NOMO-1 (cell line): ENCODE measurements around the gene ASPG.

Experiments
- DNase-seq, 2 experiments: peaks; one replicate each; lab custom pipeline; 2025; ENCODE audit not compliant: unreplicated experiment in 2 of 2; lab: John Stamatoyannopoulos, UW

Gene ASPG

DNA sequence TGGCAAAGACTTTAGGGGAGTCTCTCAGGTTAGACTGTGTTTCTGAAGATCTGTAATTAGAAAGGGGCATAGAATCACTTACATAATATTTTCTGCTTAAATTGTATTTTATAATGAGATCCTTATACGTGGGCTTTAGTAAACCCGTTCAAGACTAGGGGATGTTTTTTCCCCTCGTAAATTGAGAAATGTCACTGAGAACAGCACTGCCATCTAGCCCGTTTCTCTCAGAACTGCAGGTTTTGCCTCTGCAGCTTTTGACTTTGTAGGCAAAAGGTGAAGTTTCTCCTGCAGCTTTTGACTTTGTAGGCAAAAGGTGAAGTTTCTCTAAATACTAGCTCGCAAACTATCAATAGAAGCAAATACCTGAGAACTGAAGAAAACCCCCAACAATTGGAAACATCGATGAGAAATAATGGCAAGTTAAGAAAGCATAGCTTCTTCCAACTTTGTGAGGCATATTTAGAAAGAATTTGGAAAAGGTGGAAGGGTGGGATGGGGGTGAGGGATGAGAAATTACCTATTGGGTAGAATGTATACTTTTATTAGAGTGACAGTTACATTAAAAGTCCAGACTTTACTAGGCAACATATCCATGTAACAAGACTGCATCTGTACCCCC, 9.9 kb upstream of the ASPG start:
- peak in 1 of 2 experiments; percentile 3 for DNase-seq

DNA sequence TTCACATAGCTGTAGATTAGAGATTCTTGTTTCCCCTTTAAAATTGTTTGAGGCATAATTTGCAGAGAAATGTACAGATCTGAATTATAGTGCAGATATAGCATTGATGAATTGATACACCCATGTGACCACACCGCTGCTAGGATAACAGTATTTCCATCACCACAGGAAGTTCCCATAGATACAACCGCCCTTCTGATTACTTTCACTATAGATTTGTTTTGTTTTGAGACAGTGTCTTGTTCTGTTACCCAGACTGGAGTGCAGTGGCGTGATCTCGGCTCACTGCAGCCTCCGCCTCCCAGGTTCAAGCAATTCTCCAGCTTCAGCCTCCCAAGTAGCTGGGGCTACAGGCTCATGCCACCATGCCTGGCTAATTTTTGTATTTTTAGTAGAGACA, 8.8 kb upstream of the ASPG start:
- no peak for DNase-seq

DNA sequence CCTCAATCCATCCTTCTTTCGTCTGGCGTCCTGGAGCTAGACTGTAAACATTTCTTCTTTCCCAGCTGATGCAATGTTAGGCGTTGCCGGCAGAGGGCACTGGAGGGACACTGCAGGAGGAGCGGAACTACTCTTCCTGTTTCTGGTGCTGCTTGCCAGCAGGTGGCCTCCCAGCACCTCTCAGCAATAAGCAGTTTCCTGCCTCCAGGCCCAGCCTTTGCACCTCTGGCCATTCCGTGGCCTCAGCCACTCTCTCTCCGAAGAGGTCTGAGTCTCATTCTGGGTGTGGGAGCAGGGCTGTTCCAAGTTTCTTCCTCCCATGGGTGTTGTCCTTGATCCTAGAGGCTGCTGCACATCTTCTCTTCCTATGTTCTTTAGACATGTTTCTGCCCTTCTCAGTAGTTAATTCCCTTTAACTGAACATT, 7.5 kb upstream of the ASPG start:
- DNase-seq: peak; percentile 78 to 86

DNA sequence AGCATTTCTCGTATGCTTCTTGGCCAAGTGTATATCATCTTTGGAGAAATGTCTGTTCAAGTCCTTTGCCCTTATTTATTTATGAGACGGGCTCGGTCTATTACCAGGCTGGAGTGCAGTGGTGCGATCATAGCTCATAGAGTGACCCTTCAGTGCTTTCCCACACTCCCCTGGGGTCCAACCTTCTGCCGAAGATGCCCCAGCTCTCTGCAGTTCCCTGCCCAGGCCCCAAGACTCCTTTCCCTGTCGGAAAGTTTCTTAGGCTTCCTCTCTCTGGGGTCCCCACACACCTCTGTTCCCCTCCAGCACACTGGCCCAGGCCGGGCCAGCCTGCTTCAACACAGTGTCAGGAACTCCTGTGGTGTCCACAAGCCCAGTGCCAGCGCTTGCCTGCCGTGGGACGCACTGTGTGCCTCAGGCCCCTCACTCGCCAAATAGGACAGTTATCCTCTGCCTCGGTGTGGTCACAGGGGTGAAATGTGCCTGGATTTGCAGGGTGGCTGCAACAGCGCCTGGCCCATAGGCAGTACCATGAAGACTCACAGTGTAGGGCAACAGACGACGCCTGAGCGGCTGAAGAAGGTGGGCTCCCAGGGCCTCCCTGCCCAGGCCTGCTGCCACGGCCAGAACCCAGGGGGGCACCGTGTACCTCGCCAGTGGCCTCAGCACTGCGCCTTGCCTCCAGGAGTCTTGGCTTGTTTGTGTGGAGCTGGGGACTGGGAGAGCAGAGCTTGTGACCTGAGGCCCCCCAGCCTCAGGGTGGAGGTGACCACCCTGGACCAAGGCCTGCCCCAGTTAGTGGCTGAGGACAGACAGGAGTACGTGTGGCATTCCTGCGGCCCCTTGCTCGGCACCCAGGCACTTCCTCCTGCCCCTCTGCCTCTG, 4.9 kb upstream of the ASPG start:
- DNase-seq: no peak

DNA sequence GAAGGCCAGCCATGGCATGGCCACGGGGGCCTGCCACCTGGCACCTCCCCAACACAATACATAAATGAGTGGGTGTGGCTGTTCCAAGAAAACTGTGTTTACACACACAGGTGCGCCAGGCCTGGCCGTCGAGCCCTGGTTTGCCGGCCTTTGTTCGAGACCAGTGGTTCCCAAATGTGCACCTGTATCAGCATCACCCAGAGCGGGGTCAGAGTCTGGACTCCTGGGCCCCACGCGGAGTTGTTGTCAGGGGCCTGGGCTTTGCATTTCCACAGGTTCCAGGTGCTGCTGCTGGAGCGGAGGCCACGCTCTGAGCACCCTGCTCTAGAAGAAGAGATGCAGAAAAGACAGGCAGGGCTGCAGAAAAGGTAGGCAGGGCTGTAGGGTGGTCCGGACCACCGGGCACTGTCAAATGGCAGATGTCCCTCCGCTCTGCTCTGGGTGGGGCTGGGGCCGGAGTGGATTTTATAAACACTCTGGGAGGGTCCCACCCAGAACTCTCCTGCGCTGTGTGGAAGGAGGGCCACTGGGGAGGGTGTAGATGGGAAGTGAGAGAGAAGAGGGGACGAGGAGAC, 4.2 kb upstream of the ASPG start:
- DNase-seq: no peak

DNA sequence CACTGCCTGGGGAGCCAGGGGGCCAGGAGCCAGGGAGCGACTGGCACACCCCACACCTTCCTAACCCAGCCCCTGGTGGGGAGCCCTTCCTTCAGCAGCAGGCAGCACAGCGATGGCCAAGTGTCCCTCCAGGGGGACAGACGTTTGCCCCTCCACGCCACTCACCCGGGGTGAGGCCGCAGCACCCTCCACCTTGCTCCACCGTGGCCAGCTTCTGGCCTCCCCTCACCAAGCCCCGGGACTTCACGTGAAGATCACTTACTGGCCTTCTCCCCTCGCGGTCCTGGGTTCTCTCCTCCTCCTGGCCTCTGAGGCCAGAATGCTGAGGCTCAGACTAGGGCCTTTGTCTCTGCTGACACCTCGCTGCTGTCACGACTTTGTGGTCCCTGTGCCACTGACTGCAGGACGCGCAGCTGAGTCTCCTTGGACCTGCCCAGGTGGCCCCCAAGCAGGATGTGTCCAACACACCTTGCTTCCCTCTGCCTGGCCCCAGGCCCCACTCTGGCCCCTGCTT, 3.5 kb upstream of the ASPG start:
- no peak for DNase-seq

DNA sequence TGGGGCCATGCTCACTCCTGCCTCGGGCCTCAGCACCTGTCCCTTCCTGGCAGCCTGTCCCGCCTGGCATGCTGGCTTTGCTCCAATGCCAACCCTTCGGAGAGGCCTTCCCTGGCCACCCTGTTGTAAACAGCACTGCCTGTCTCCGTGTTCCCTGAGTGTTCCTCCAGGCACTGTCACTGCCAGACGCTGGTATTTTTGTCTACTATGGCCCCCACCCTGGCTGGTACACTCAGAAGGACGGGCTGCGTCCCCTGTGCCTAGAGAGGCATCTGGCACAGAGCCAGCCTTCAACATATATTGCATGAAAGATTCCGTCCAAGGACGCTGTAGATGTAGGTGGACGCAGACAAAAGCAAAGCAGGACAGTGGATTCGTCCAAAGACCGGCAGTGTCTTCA, 2.7 kb upstream of the ASPG start:
- DNase-seq: no peak

DNA sequence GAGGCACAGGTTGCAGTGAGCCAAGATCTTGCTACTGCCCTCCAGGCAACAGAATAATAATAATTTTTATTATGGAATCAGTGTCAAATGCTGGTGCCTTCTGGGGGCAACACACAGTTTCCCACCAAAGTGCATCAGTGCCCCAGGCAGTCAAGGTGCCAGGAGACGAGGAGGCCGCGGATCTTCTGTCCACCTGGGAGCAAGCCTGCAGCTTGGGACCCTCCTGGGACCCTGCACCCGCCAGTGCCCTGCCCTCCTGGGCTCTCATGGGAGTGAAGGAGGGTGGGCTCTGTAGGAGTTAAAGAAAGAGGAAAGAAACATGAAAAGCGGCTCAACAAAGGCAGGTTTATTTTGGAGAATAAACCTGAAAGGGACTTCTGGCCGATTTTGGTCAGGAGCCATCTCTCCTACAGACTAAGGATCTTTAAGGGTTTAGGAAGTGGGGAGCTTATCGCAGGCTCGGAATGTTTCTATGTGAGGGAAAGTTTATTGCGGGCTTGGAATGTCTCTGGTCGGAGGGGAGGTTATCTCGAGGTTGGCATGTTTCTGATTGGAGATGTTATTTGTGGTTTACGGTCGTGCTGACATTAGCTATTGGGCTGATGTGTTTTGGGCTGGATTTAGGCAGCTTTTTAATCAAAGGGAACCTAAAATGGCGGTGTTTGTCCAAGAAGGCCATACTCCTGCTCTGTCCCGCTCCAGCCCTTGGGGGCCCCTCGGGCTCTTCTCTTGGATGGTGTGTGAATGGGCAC, 1.1 kb upstream of the ASPG start:
- no peak for DNase-seq

DNA sequence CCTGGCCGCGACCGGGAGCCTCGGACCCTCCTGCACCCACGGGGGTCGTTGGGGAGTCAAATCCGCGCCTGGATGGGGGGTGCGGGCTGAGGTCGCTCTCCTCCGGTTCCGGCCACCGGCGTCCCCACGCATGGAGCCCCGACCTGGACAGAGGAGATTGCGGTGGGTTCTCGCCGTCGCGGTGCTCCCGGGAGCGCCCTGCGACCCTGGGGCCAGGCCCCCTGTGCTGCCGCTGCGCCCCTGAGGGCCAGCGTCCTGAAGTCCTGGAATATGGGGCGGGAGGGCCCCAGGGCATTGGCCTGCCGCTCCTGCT, 345 bp downstream of the ASPG start:
- no peak for DNase-seq

DNA sequence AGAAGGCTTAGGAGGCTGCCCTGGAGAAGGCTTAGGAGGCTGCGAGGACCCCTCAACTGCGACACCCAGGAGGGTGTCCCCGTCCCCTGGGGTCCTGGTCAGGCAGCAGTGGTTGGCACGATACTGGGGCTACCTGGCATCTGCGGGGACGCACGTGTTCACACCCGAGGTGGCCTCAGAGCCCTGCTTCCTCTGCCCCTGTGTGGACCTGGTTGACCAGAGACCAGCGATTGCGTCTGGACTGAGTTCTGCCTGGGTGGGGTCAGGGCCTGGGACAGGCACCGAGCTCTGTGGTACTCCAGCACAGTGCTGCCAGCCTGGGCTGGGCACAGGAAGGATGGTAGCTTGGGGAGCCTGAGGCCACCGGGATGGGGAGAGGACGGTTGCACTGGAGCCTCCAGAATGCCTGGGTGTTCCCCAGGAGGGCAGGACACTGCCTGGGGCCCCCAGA, 735 bp downstream of the ASPG start:
- DNase-seq: no peak

DNA sequence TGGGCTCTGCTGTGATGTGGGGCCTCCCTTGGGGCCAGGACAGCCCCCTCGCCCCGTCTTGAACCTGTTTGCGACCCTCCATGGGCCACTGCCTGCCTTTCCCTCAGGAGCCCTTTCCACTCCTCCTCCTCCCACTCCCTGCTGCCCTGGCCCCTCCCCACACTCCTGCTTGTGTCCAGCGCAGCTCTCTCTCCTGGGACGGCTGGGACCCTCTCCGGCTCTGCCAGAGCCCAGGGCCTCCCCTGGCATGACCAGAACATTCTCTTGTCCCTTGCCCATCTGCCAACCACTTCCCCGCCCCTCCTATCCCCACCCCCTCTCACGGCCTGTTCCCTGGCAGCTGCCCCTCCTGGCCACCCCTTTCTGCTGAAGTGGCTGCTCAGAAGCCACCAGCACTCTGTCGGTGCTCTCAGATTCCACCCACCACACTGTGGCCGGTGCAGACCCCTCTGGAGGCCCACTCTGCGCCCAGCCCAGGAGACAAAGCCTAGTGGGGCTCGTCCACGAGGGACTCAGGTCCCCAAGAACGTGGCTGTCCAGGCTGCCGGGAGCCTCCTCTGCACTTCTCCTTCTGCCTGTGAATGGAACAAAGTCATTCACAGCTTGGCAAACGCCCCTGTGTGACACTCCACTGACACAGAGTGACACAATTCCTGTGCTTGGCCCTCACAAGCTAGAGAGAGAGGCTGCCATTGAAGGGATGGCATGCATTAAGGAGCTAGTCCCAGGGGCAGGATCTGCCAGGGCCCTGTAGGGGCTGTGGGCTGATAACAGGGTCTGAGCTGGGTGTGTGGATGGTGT, 1.4 kb downstream of the ASPG start:
- DNase-seq: no peak

DNA sequence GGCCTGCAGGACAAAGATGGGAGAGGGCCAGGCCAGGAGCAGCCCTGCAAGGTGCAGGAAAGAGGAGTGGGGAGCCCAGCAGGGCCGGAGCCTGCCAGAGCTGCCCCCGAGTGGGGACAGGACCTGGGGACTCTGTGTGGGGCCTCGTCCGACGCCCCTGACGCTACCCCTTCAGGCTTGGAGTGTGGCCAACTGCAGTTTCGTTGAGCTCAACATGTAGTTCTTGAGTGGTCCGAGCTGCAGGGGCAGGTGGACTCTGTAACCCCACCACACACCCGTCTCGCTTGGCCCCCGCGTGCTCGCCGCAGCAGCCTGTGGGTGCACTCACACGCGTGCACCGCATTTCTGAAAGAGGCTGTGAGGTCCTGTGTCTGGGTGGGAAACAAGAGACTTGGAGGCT, 2.0 kb downstream of the ASPG start:
- no peak for DNase-seq

DNA sequence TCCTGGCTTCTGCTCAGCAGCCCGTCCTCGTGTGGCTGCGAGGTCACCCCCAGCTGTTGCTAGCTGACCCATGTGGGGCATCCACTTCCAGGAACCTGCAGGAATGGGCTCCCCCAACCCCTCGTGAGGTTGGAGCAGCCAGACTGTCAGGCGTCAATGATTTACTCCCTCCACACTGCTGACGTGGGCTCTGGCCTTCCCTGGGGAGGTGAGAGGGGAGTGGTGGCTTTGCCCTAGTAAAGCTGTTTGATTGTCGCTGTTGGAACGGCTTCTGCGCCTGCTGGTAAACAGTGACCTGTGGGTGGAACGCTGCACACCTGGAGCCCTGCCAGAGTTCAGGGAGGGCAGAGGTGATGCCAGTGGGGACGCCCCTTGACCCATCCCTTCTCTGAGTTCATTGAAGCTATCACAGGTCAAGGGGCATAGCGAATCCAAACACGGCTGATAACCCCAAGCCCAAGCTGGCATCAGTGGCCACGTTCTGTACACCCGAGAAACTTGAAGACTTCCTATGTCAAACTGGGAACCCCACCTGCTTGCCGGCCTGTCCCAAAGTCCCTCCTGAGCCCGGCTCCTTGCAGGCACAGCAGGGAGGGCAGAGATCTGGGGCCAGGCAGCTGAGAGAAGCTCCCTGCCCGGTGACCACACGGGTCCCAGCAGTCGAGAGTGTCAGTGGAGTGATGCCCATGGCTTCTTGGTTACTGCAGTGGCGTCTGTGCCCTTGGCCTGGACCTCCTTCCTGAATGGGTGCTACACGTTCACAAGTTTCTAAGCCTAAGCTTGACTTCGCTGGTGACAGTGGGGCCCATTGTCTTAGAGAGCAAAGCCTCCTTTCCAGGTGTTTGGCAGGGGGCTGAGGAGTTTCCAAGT, 2.7 kb downstream of the ASPG start:
- DNase-seq: no peak

DNA sequence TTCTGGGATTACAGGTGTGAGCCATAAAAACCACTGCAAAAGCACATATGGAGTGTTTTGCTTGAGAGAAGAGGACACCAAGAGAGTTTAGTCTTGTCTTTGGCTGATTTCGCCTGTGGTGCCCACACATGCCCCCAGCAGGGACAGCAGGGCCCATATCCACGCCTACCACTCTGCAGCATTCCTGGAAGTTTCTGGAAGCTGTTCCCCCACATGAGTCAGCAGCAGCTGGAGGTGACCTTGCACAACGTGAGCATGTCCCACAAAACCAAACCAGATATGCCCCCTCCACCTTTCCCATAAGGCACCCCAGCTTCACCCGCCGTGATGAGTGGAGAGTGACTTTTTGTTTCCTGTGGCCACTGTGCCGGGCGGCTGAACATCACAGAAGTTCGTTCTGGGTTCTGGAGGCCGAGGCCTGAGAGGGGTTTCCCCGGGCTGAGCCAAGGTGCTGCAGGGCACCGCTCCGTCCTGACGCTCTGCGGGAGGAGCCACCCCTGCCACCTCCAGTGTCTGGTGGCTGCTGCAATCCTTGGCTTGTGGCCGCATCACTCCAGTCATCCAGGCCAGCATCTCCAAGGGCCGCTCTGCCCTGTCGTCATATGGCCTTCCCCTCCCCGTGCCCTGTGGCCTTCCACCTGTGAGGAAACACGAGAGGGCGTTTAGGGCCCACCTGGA, 4.7 kb downstream of the ASPG start:
- no peak for DNase-seq

DNA sequence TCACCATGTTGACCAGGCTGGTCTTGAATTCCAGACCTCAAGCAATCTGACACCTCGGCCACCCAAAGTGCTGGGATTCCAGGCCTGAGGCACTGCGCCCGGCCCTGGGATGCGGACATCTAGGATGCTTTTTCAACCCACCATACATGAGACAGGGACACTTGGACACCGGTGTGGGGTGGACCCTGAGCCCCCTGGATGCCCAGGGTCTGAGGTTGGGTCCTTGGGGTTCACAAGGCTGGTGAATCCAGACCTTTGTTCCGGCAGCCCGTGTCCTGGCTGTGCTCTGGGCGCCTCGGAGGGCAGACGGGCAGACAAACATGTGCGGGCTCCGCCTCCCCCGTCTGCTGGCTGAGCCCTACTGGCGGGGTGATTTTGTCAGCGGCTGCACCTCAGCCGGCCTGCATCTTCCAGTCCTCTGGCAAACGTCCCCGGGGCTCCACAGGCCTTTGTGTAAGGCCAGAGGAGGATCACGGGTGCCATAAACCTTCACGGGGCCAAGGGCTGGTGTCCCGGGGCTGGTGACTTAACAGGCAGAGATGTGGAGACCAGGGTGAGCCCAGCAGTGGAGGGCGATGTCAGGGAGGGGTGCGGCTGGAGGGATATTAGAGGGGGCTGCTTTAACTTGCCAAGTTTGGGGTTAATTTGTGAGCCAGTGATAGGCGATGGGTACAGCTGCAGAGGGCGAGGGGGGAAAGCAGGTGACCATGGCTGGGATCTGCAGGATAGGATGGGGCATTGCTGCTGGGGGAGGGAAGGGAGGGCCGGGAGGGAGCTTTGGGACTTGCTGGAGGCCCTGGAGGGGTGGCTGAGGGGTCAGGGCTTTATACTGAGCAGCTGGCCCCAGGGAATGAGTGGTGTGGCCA, 5.8 kb downstream of the ASPG start:
- DNase-seq: no peak

DNA sequence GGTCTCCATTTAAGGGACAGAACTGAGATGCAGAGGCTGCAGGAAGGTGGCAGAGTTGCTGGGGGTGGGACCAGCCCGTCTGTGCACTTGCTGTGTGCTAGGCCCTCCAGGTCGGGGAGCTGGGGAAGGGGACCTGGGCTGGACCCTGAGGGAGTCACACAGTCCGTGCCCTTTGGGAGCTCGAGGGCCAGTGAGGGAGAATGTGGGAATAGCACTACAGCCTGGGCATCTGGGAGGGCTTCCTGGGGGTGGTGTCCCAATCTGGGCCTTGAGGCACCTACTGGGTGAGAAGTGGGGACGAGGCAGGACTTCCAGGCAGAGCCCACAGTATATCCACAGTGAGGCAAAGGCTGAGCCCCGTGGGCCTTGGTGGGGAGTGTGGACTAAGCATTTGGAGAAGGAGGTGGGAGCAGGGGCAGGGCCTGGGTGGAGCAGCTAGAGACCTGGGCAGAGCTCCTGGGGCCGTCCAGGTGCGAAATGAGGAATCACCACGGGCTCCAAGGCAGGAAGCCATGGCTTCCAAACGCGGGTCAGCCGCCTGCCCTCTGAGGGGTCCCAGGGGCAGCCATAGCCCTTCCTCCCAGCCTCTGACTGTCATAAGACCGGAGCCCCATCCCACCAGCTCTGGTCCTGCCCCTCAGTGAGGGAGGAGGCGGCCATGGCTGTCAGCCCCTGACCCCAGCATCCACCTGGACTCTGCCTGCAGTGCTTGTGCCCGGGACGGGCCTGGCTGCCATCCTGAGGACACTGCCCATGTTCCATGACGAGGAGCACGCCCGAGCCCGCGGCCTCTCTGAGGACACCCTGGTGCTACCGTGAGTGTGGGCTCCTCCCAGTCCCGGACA, 6.6 kb downstream of the ASPG start:
- no peak for DNase-seq

DNA sequence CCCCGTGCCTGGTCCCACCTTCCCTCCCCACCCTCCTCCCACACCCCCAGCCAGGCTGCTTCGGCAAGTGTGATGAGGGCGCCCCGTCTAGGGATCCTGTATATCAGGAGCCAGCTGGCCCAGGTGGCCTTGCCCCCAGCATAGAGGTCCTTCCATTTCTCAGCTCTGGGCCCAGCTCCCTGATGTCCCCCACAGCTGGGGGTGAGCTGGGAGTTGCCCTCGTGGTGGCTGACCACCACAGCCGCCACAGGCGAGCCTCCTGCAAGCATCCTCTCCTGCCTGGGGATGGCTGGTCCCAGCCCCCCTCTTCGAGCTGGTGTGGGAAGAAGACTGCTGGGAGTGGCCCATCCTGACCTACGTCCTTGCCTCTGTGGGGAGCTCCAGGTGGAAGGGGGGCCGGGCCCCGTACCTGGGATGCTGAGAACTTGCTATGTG, 7.4 kb downstream of the ASPG start:
- no peak for DNase-seq
